ENCODE results near the gene ART1.

ART1 gene

GRCh38 chr11:3671334-3672254, 26.7 kb downstream of the ART1 start, which contains the start of gene CHRNA10:
CHRNA10 (minus strand) TSS chr11:3671384; CDS start chr11:3671312, 72 bp downstream.
- TF ChIP-seq EZH2 (IDR thresholded peaks at IDR 0.05; ENCODE audit: borderline replicate concordance, low read depth, low read length, severe bottlenecking), result no peak
- TF ChIP-seq CTCF (IDR thresholded peaks at IDR 0.05; ENCODE audit: borderline replicate concordance, extremely low read depth, low read length, poor library complexity, severe bottlenecking), result no peak
- H3K9me3 ChIP-seq (ENCODE audit: insufficient read depth, low read length, severe bottlenecking), result no peaks in the 10 kb centered on the region
- no peak within 1 kb of the TSS for H3K27ac ChIP-seq (ENCODE audit: low read length)
- no peaks in the 10 kb centered on the region for H3K79me2 ChIP-seq (ENCODE audit: insufficient read depth, low read length)
- H3K9ac ChIP-seq (ENCODE audit: low read depth, low read length), result no peak within 1 kb of the TSS
- no peak within 1 kb of the TSS for H3K4me2 ChIP-seq (ENCODE audit: insufficient read depth, low read length)
- DNase-seq (no peak), ATAC-seq (ENCODE audit: insufficient read depth, low read depth) (no peak)
- H3K27me3 ChIP-seq (ENCODE audit: insufficient read depth, low read length, poor library complexity), result no peaks in the 10 kb centered on the region
- H4K20me1 ChIP-seq (ENCODE audit: insufficient read depth, low read length), result no peaks in the 10 kb centered on the region; the same call in 1 of the 2 replicates
- H2AFZ ChIP-seq (ENCODE audit: low read depth, low read length), result no peak within 1 kb of the TSS
- H3K4me1 ChIP-seq (ENCODE audit: insufficient read depth, low read length), result no peaks in the 10 kb centered on the region
- no peak within 1 kb of the TSS for H3K4me3 ChIP-seq (ENCODE audit: low read depth in 1 of 2, low read length in 2 of 2)
- H3K36me3 ChIP-seq (ENCODE audit: insufficient read depth, low read length), result peaks cover 69% of the 10 kb centered on the region

GRCh38 chr11:3674189-3674588, 29.3 kb downstream of the ART1 start:
- no peak overlapping the region for H2AFZ ChIP-seq (ENCODE audit: low read depth, low read length)
- no peaks in the 10 kb centered on the region for H4K20me1 ChIP-seq (ENCODE audit: insufficient read depth, low read length)
- no peak overlapping the region for H3K4me3 ChIP-seq (ENCODE audit: low read depth in 1 of 2, low read length in 2 of 2)
- no peak overlapping the region for H3K27ac ChIP-seq (ENCODE audit: low read length)
- H3K27me3 ChIP-seq (ENCODE audit: insufficient read depth, low read length, poor library complexity), result no peaks in the 10 kb centered on the region
- H3K9ac ChIP-seq (ENCODE audit: low read depth, low read length), result no peak overlapping the region
- H3K9me3 ChIP-seq (ENCODE audit: insufficient read depth, low read length, severe bottlenecking), result no peaks in the 10 kb centered on the region
- TF ChIP-seq EZH2 (IDR thresholded peaks at IDR 0.05; ENCODE audit: borderline replicate concordance, low read depth, low read length, severe bottlenecking), result no peak
- TF ChIP-seq CTCF (IDR thresholded peaks at IDR 0.05; ENCODE audit: borderline replicate concordance, extremely low read depth, low read length, poor library complexity, severe bottlenecking), result no peak
- no peaks in the 10 kb centered on the region for H3K4me1 ChIP-seq (ENCODE audit: insufficient read depth, low read length)
- H3K4me2 ChIP-seq (ENCODE audit: insufficient read depth, low read length), result no peak overlapping the region
- no peak for ATAC-seq (ENCODE audit: insufficient read depth, low read depth)
- no peak for DNase-seq
- H3K36me3 ChIP-seq (ENCODE audit: insufficient read depth, low read length), result peaks cover 84% of the 10 kb centered on the region
- H3K79me2 ChIP-seq (ENCODE audit: insufficient read depth, low read length), result no peaks in the 10 kb centered on the region

- no peaks in the 10 kb centered on the region for H3K27me3 ChIP-seq (ENCODE audit: insufficient read depth, low read length, poor library complexity)
- TF ChIP-seq CTCF (IDR thresholded peaks at IDR 0.05; ENCODE audit: borderline replicate concordance, extremely low read depth, low read length, poor library complexity, severe bottlenecking) (no peak), EZH2 (IDR thresholded peaks at IDR 0.05; ENCODE audit: borderline replicate concordance, low read depth, low read length, severe bottlenecking) (no peak)
- no peaks in the 10 kb centered on the region for H4K20me1 ChIP-seq (ENCODE audit: insufficient read depth, low read length)
- H3K4me3 ChIP-seq (ENCODE audit: low read depth in 1 of 2, low read length in 2 of 2), result no peak overlapping the region
- no peak overlapping the region for H2AFZ ChIP-seq (ENCODE audit: low read depth, low read length)
- H3K9me3 ChIP-seq (ENCODE audit: insufficient read depth, low read length, severe bottlenecking), result no peaks in the 10 kb centered on the region
- no peaks in the 10 kb centered on the region for H3K4me1 ChIP-seq (ENCODE audit: insufficient read depth, low read length)
- H3K9ac ChIP-seq (ENCODE audit: low read depth, low read length), result no peak overlapping the region
- no peak for ATAC-seq (ENCODE audit: insufficient read depth, low read depth)
- no peak overlapping the region for H3K27ac ChIP-seq (ENCODE audit: low read length)
- peaks cover 89% of the 10 kb centered on the region for H3K36me3 ChIP-seq (ENCODE audit: insufficient read depth, low read length)
- no peak for DNase-seq
- no peak overlapping the region for H3K4me2 ChIP-seq (ENCODE audit: insufficient read depth, low read length)
- no peaks in the 10 kb centered on the region for H3K79me2 ChIP-seq (ENCODE audit: insufficient read depth, low read length)
Observed at GRCh38 chr11:3675971-3676370, 31.0 kb downstream of the ART1 start.
